Erythroblast (primary cell): ENCODE data around the gene FBXO31.

ENCODE experiments used
- GATA1 ChIP-seq: IDR thresholded peaks from 2 replicates; pipeline ENCODE4 v1.6.1; 2011; ENCODE audit warnings: low read depth, mild to moderate bottlenecking, control low read depth, low read length, moderate library complexity
- POLR2A ChIP-seq: IDR thresholded peaks from 2 replicates; pipeline ENCODE4 v1.6.1; 2011; ENCODE audit warnings: mild to moderate bottlenecking, low read length

GRCh38 chr16:87348616-87349157 is 34.9 kb downstream of the FBXO31 start:
- TF ChIP-seq POLR2A (no peak), GATA1 (no peak)
